Thyroid gland (tissue), 4 donors: ENCODE measurements around the gene ABI3BP. TPM values are rescaled to one million over a fixed set of nuclear protein-coding genes. Genes with fewer than 3 reads are reported as not detected.

ENCODE experiments used
- DNase-seq, 2 donors: peaks; one replicate each; pipeline ENCODE4 v3.0.0-alpha.2; 2019
- H3K27ac ChIP-seq, 3 donors: fragments of 200-600 bp; sonication (generic); 1 replicate in 2 of 3; 2 replicates in 1 of 3; pipeline ENCODE4 v1.5.1; 2016 to 2019; ENCODE audit warnings: mild to moderate bottlenecking in 1 of 3, moderate library complexity in 1 of 3
- H3K27me3 ChIP-seq: fragments of 200-600 bp; sonication (generic); one replicate; pipeline ENCODE4 v1.5.1; 2019
- H3K36me3 ChIP-seq, 2 donors: fragments of 200-600 bp; sonication (generic); one replicate each; pipeline ENCODE4 v1.5.1; 2016 to 2019
- H3K4me1 ChIP-seq, 2 donors: fragments of 200-600 bp; sonication (generic); one replicate each; pipeline ENCODE4 v1.5.1; 2017 to 2019
- H3K4me3 ChIP-seq, 3 donors: fragments of 200-600 bp; sonication (generic); replicated peaks in 1 of 3; 1 replicate in 2 of 3; 2 replicates in 1 of 3; pipeline ENCODE4 v1.5.1; 2016; ENCODE audit warnings: mild to moderate bottlenecking in 1 of 3
- H3K9me3 ChIP-seq: fragments of 200-600 bp; sonication (generic); one replicate; pipeline ENCODE4 v1.5.1; 2017
- CTCF ChIP-seq, 6 experiments: fragments of 200-600 bp in 3 of 6; fragments of 450-650 bp in 3 of 6; sonication (generic) in 3 of 6; IDR thresholded peaks; one replicate each; pipeline ENCODE4 v1.5.1; 2016 to 2019; ENCODE audit warnings: antibody characterized with exemption in 6 of 6, mild to moderate bottlenecking in 2 of 6, inconsistent platforms in 1 of 6, moderate library complexity in 1 of 6
- POLR2A ChIP-seq, 2 donors: fragments of 450-650 bp; IDR thresholded peaks; one replicate each; pipeline ENCODE4 v1.6.1; 2017; ENCODE audit warnings: antibody characterized with exemption in 2 of 2, mild to moderate bottlenecking in 2 of 2, moderate library complexity in 1 of 2
- WGBS, 2 donors: methylation state at CpG; one replicate each; pipeline ENCODE4 v1.1.5; 2017; 5-methylcytosine and 5-hydroxymethylcytosine counted together
- intact Hi-C: fragments of 100-400 bp; cut with DNase I; formaldehyde crosslinking; loops from one replicate; pipeline ENCODE4 v1.15.1; 2023
- total RNA-seq, 4 donors: library from RNA; depleted of rRNA; stranded (reverse); fragments of >200 nt; gene quantifications; one replicate each; pipeline ENCODE4 v1.2.3, GENCODE V29; 2016

Gene ABI3BP
- total RNA-seq, 4 donors from 2014 or later = 68.7 to 133 (median 96.8) TPM

GRCh38 chr3:100902572-100902971 lies 90.6 kb downstream of the ABI3BP start:
- H3K27me3 ChIP-seq = no peaks in the 10 kb centered on the region
- DNase-seq = no peak
- no peaks in the 10 kb centered on the region for H3K36me3 ChIP-seq
- WGBS, 2 donors = 83 to 90% methylated on average over 5 of the region's 5 CpGs
- TF ChIP-seq CTCF (IDR thresholded peaks at IDR 0.05) (no peak), POLR2A (IDR thresholded peaks at IDR 0.05) (no peak)
- H3K4me3 ChIP-seq = no peak overlapping the region
- H3K27ac ChIP-seq = no peak overlapping the region
- peaks cover 22 to 29% of the 10 kb centered on the region in 2 donors for H3K4me1 ChIP-seq
- intact Hi-C loops = no loop called here
- H3K9me3 ChIP-seq = no peaks in the 10 kb centered on the region

DNA sequence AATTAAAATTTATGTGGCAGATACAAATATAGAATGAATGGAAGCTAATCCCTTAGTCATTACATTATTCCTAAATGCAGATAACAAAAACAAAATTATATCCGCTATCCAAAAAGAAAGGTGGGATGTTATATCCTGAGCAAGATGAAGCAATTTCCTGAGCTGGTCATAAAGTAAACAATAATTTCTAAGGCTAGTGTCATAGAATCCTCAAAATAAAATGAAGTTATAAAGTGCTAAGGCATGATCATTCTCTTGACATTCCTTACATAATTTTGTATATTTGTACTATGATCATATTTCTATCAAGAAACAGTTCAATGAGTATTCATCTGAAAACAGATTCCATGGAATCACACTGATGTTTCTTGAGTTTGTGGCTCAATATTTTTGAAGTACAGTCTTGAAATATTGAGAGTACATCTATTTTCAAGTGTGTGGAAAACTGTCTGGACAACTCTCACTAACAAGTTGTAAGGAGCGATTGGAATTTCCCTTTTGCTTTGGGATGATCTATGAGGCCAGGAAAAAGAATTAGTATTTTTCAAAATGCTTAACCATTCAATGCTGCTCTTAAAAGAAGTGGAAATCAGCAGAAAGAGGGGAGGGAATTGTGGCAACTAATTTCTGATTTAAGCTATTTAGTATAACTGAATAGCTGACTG lies 92.4 kb downstream of the ABI3BP start:
- WGBS, 2 donors = 78 to 80% methylated on average over 2 of the region's 2 CpGs
- DNase-seq = no peak
- Histone ChIP-seq H3K4me3 (no peak overlapping the region), H3K27me3 (no peaks in the 10 kb centered on the region), H3K27ac (peak overlapping the region in 1 of 3 donors; percentile 81), H3K4me1 (peaks cover 18% of the 10 kb centered on the region in 2 donors), H3K36me3 (no peaks in the 10 kb centered on the region), H3K9me3 (no peaks in the 10 kb centered on the region)
- intact Hi-C loops = no loop called here
- TF ChIP-seq CTCF (IDR thresholded peaks at IDR 0.05) = no peak
- no peak for TF ChIP-seq POLR2A (IDR thresholded peaks at IDR 0.05)

- intact Hi-C loops = no loop called here
- Histone ChIP-seq H3K27ac (peak overlapping the region in 2 of 3 donors; percentile 52 to 81), H3K9me3 (no peaks in the 10 kb centered on the region), H3K36me3 (no peaks in the 10 kb centered on the region), H3K4me1 (peaks cover 18% of the 10 kb centered on the region in 2 donors), H3K4me3 (no peak overlapping the region), H3K27me3 (no peaks in the 10 kb centered on the region)
- no peak for DNase-seq
- 11 to 16% methylated on average over 2 of the region's 2 CpGs for WGBS, 2 donors
- TF ChIP-seq POLR2A (IDR thresholded peaks at IDR 0.05) = no peak
These were observed 93.7 kb downstream of the ABI3BP start for GRCh38 chr3:100899440-100900091.

DNA sequence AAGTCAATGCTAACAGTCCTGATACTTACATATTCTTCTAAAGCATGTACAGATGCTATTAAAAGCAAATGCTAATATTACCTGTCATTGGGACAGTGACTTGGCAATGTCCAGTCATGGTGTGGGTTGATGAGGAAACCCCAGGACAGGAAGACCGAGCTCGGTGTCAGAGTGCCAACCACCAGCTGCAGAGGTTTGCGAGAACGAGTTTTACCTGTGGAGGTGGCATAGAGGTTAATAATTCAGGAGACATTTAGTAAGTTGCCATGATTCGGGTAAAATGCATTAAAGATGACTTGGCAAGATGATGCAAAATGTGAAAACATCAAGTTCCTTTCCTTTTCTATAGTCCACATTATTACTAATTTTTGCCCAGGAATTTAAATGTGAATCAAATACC lies 94.5 kb downstream of the ABI3BP start:
- no peak for DNase-seq
- Histone ChIP-seq H3K27me3 (no peaks in the 10 kb centered on the region), H3K27ac (peak overlapping the region in 1 of 3 donors; percentile 81), H3K9me3 (no peaks in the 10 kb centered on the region), H3K36me3 (no peaks in the 10 kb centered on the region), H3K4me1 (peaks cover 18% of the 10 kb centered on the region in 2 donors), H3K4me3 (no peak overlapping the region)
- intact Hi-C loops = no loop called here
- WGBS, 2 donors = 81 to 85% methylated on average over 5 of the region's 5 CpGs
- TF ChIP-seq CTCF (IDR thresholded peaks at IDR 0.05) (no peak), POLR2A (IDR thresholded peaks at IDR 0.05) (no peak)

DNA sequence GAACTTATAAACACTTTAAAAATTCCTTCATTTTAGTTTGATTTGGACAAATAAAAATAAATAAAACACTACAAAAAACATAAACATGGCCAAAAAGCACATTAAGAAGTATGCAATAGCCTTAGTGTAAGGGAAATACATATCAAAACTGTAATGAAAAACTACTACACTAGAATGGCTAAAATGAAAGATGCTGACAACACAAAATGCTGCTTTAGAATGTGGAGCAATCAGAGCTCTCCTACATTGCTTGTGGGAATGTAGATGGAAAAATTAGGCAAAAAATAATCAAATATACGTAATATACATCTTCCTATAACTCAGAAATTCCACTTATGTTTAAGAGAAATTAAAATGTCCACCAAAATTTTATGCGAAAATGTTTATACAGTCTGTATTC lies 96.2 kb downstream of the ABI3BP start:
- DNase-seq = no peak
- WGBS, 2 donors = 49 to 50% methylated on average over 2 of the region's 2 CpGs
- intact Hi-C loops = no loop called here
- no peak overlapping the region for H3K27ac ChIP-seq
- no peak for TF ChIP-seq POLR2A (IDR thresholded peaks at IDR 0.05)
- TF ChIP-seq CTCF (IDR thresholded peaks at IDR 0.05) = no peak
- peaks cover 18% of the 10 kb centered on the region in 2 donors for H3K4me1 ChIP-seq
- H3K9me3 ChIP-seq = no peaks in the 10 kb centered on the region
- H3K27me3 ChIP-seq = no peaks in the 10 kb centered on the region
- no peaks in the 10 kb centered on the region for H3K36me3 ChIP-seq
- H3K4me3 ChIP-seq = no peak overlapping the region
